Neural cell (in vitro differentiated cells): ENCODE measurements around the gene CTXND1. TPM values are rescaled to one million over a fixed set of nuclear protein-coding genes. Genes with fewer than 3 reads are reported as not detected.

Experiments used
- H2AFZ ChIP-seq: fragments of 200-600, 300-800 bp; sonication (generic), shearing (Covaris generic); 2 replicates; pipeline ENCODE4 v1.6.0; 2014; ENCODE audit warnings: low read depth, mild to moderate bottlenecking, antibody characterized with exemption, low read length, moderate library complexity
- H3F3A ChIP-seq: fragments of 200-600 bp; shearing (Covaris generic); 2 replicates; pipeline ENCODE4 v1.6.1; 2016; ENCODE audit warnings: mild to moderate bottlenecking, moderate library complexity, mixed read lengths, antibody characterized with exemption, low read length; ENCODE audit not compliant: insufficient read depth, poor library complexity, severe bottlenecking
- H3K27ac ChIP-seq: fragments of 200-600, 300-800 bp; sonication (generic), shearing (Covaris generic); 2 replicates; pipeline ENCODE4 v1.5.1; 2014; ENCODE audit warnings: mild to moderate bottlenecking, low read length, moderate library complexity
- H3K27me3 ChIP-seq: fragments of 300-800, 200-600 bp; sonication (generic), shearing (Covaris generic); 2 replicates; pipeline ENCODE4 v1.6.0; 2014; ENCODE audit warnings: mild to moderate bottlenecking, low read depth, low read length, moderate library complexity; ENCODE audit not compliant: insufficient read depth
- H3K36me3 ChIP-seq: fragments of 300-800, 200-600 bp; sonication (generic), shearing (Covaris generic); 2 replicates; pipeline ENCODE4 v1.5.1; 2014; ENCODE audit warnings: mild to moderate bottlenecking, antibody characterized with exemption, low read length, moderate library complexity; ENCODE audit not compliant: insufficient read depth
- H3K4me2 ChIP-seq: fragments of 300-800, 200-600 bp; sonication (generic), shearing (Covaris generic); 2 replicates; pipeline ENCODE4 v1.6.0; 2014; ENCODE audit warnings: mild to moderate bottlenecking, low read length
- H3K4me3 ChIP-seq: fragments of 300-800, 200-600 bp; sonication (generic), shearing (Covaris generic); 2 replicates; pipeline ENCODE4 v1.5.1; 2014; ENCODE audit warnings: mild to moderate bottlenecking, low read length, moderate library complexity
- H3K79me2 ChIP-seq: fragments of 200-600 bp; shearing (Covaris generic); replicated peaks from 2 replicates; pipeline ENCODE4 v1.6.0; 2014; ENCODE audit warnings: mild to moderate bottlenecking, low read length, moderate library complexity; ENCODE audit not compliant: insufficient read depth
- H3K9ac ChIP-seq: fragments of 300-800, 200-600 bp; sonication (generic), shearing (Covaris generic); 2 replicates; pipeline ENCODE4 v1.6.1; 2016; ENCODE audit warnings: mild to moderate bottlenecking, low read length, mixed read lengths
- H3K9me2 ChIP-seq: fragments of 200-600 bp; shearing (Covaris generic); 2 replicates; pipeline ENCODE4 v1.6.1; 2016; ENCODE audit warnings: mild to moderate bottlenecking, low read length, mixed read lengths; ENCODE audit not compliant: insufficient read depth
- H3K9me3 ChIP-seq: fragments of 200-600, 300-800 bp; sonication (generic), shearing (Covaris generic); 2 replicates; pipeline ENCODE4 v1.6.1; 2016; ENCODE audit warnings: mild to moderate bottlenecking, mixed run types, low read length, moderate library complexity, mixed read lengths
- H4K20me1 ChIP-seq: fragments of 200-600 bp; shearing (Covaris generic); 2 replicates; pipeline ENCODE4 v1.6.1; 2016; ENCODE audit warnings: mild to moderate bottlenecking, mixed run types; ENCODE audit not compliant: insufficient read depth
- CTCF ChIP-seq: fragments of 450-650 bp; IDR thresholded peaks from 2 replicates; pipeline ENCODE4 v1.5.1; 2014; ENCODE audit warnings: antibody characterized with exemption, mild to moderate bottlenecking, moderate library complexity; ENCODE audit not compliant: poor library complexity, severe bottlenecking
- EP300 ChIP-seq: fragments of 450-650 bp; conservative IDR thresholded peaks from 2 replicates; pipeline ENCODE4 v1.6.1; 2014; ENCODE audit warnings: antibody characterized with exemption, mild to moderate bottlenecking, moderate library complexity; ENCODE audit not compliant: poor library complexity, severe bottlenecking
- EZH2 ChIP-seq: fragments of 200-600, 300-800 bp; shearing (Covaris generic), sonication (generic); IDR thresholded peaks from 2 replicates; pipeline ENCODE4 v1.6.1; 2014; ENCODE audit warnings: antibody characterized with exemption, low read length, borderline replicate concordance, mild to moderate bottlenecking; ENCODE audit not compliant: insufficient read depth, poor library complexity, severe bottlenecking
- MXI1 ChIP-seq: fragments of 450-650 bp; conservative IDR thresholded peaks from 2 replicates; pipeline ENCODE4 v1.6.1; 2014; ENCODE audit warnings: antibody characterized with exemption, mild to moderate bottlenecking; ENCODE audit not compliant: poor library complexity, severe bottlenecking
- POLR2AphosphoS5 ChIP-seq: IDR thresholded peaks from 2 replicates; pipeline ENCODE4 v1.6.1; 2012
- RAD21 ChIP-seq: fragments of 450-650 bp; conservative IDR thresholded peaks from 2 replicates; pipeline ENCODE4 v1.6.1; 2014; ENCODE audit warnings: antibody characterized with exemption, mild to moderate bottlenecking, moderate library complexity
- REST ChIP-seq: IDR thresholded peaks from 2 replicates; pipeline ENCODE4 v1.6.1; 2012; ENCODE audit warnings: borderline replicate concordance
- SMC3 ChIP-seq: fragments of 450-650 bp; conservative IDR thresholded peaks from 2 replicates; pipeline ENCODE4 v1.6.1; 2014; ENCODE audit warnings: antibody characterized with exemption, mild to moderate bottlenecking, moderate library complexity; ENCODE audit not compliant: poor library complexity
- TAF1 ChIP-seq: IDR thresholded peaks from 2 replicates; pipeline ENCODE4 v1.6.1; 2012; ENCODE audit warnings: low read depth
- polyA plus RNA-seq: library from polyadenylated mRNA; depleted of rRNA; stranded (reverse); fragments of >200 nt; gene quantifications from 2 replicates; pipeline ENCODE4 v1.2.3, GENCODE V29; 2014

CTXND1 gene
- polyA plus RNA-seq, 1 donor from 2014 or later = not detected

DNA sequence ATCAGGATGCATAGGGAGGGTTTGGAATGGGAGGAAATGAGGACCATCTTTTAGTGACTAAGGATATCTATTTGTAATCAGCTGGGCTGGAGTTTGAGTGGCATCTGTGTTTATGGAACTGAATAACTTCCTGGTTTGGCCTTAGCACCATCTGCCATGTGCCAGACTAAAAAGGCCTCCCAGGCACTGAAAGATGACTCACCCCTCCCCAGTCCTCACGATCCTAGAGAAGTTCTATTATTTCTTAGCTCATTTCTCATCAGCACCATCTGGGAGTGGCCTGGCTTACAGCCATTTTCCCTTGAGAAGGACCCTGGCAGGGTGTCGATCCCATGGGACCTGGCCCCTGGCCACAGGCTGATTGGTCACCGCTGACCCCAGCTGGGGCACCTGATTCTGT is 23.9 kb upstream of the CTXND1 start:
- Histone ChIP-seq H2AFZ (no peak overlapping the region), H3K9me2 (no peaks in the 10 kb centered on the region), H3K4me3 (no peak overlapping the region), H4K20me1 (no peaks in the 10 kb centered on the region), H3K27ac (no peak overlapping the region), H3K4me2 (no peak overlapping the region), H3F3A (no peaks in the 10 kb centered on the region), H3K79me2 (no peaks in the 10 kb centered on the region), H3K36me3 (no peaks in the 10 kb centered on the region), H3K9me3 (peaks cover 4% of the 10 kb centered on the region), H3K9ac (no peak overlapping the region), H3K27me3 (no peaks in the 10 kb centered on the region)
- no peak for TF ChIP-seq SMC3
- no peak for TF ChIP-seq EZH2
- TF ChIP-seq EP300 = no peak
- TF ChIP-seq REST = no peak
- no peak for TF ChIP-seq RAD21
- no peak for TF ChIP-seq CTCF
- no peak for TF ChIP-seq MXI1
- TF ChIP-seq POLR2AphosphoS5 = no peak
- no peak for TF ChIP-seq TAF1

GRCh38 chr15:80274996-80275395 is 23.0 kb upstream of the CTXND1 start:
- TF ChIP-seq CTCF (no peak), TAF1 (no peak), REST (no peak), EP300 (no peak), RAD21 (no peak), MXI1 (no peak), EZH2 (no peak), SMC3 (no peak), POLR2AphosphoS5 (no peak)
- Histone ChIP-seq H3F3A (no peaks in the 10 kb centered on the region), H3K79me2 (no peaks in the 10 kb centered on the region), H3K4me2 (no peak overlapping the region), H4K20me1 (no peaks in the 10 kb centered on the region), H3K9me3 (peaks cover 4% of the 10 kb centered on the region), H3K9me2 (no peaks in the 10 kb centered on the region), H3K36me3 (no peaks in the 10 kb centered on the region), H2AFZ (no peak overlapping the region), H3K9ac (no peak overlapping the region), H3K4me3 (no peak overlapping the region), H3K27ac (no peak overlapping the region), H3K27me3 (no peaks in the 10 kb centered on the region)
